ENCODE measurements around the gene NFIX.

Gene NFIX

GRCh38 chr19:13018035-13018914 lies 23.0 kb downstream of the NFIX start:
- in situ Hi-C loops (cut with HindIII; ENCODE audit: low sequenced_read_pairs), result no loop called here

- in situ Hi-C loops (cut with HindIII; ENCODE audit: low sequenced_read_pairs), result no loop called here
Measured at GRCh38 chr19:13019332-13019731, 24.1 kb downstream of the NFIX start.

GRCh38 chr19:13020002-13020414 lies 24.7 kb downstream of the NFIX start:
- in situ Hi-C loops (cut with HindIII; ENCODE audit: low sequenced_read_pairs), result no loop called here

GRCh38 chr19:13022111-13022858 lies 27.0 kb downstream of the NFIX start:
- in situ Hi-C loops (cut with HindIII; ENCODE audit: low sequenced_read_pairs), result no loop called here

GRCh38 chr19:13022859-13023636 lies 27.8 kb downstream of the NFIX start:
- in situ Hi-C loops (cut with HindIII; ENCODE audit: low sequenced_read_pairs), result no loop called here

- in situ Hi-C loops (cut with HindIII; ENCODE audit: low sequenced_read_pairs), result no loop called here
Measured at GRCh38 chr19:13023656-13024055, 28.4 kb downstream of the NFIX start.

- in situ Hi-C loops (cut with HindIII; ENCODE audit: low sequenced_read_pairs), result no loop called here
Measured at GRCh38 chr19:13024126-13024950, 29.1 kb downstream of the NFIX start.

GRCh38 chr19:13024951-13025697 lies 29.8 kb downstream of the NFIX start:
- in situ Hi-C loops (cut with HindIII; ENCODE audit: low sequenced_read_pairs), result no loop called here

GRCh38 chr19:13025819-13026456 lies 30.7 kb downstream of the NFIX start:
- in situ Hi-C loops (cut with HindIII; ENCODE audit: low sequenced_read_pairs), result no loop called here

GRCh38 chr19:13026462-13027370 lies 31.4 kb downstream of the NFIX start:
- in situ Hi-C loops (cut with HindIII; ENCODE audit: low sequenced_read_pairs), result no loop called here

- in situ Hi-C loops (cut with HindIII; ENCODE audit: low sequenced_read_pairs), result no loop called here
Measured at GRCh38 chr19:13027557-13027956, 32.3 kb downstream of the NFIX start.

- in situ Hi-C loops (cut with HindIII; ENCODE audit: low sequenced_read_pairs), result no loop called here
Measured at GRCh38 chr19:13028027-13028426, 32.8 kb downstream of the NFIX start.

GRCh38 chr19:13029301-13029880 lies 34.1 kb downstream of the NFIX start:
- in situ Hi-C loops (cut with HindIII; ENCODE audit: low sequenced_read_pairs), result no loop called here

GRCh38 chr19:13029893-13030292 lies 34.6 kb downstream of the NFIX start:
- in situ Hi-C loops (cut with HindIII; ENCODE audit: low sequenced_read_pairs), result no loop called here

- in situ Hi-C loops (cut with HindIII; ENCODE audit: low sequenced_read_pairs), result no loop called here
Measured at GRCh38 chr19:13031917-13032623, 36.8 kb downstream of the NFIX start.

- in situ Hi-C loops (cut with HindIII; ENCODE audit: low sequenced_read_pairs), result no loop called here
Measured at GRCh38 chr19:13032837-13033236, 37.6 kb downstream of the NFIX start.

- in situ Hi-C loops (cut with HindIII; ENCODE audit: low sequenced_read_pairs), result no loop called here
Measured at GRCh38 chr19:13033244-13033643, 38.0 kb downstream of the NFIX start.
